Retinal pigment epithelial cell (primary cell): Measurements from ENCODE around the gene CLDN12.

ENCODE experiments used
- DNase-seq: peaks from one replicate; pipeline ENCODE4 v3.0.0-alpha.2; 2010; ENCODE audit warnings: low read depth
- H3K4me3 ChIP-seq: 2 replicates; pipeline ENCODE4 v1.5.1; 2011; ENCODE audit warnings: mild to moderate bottlenecking, low read length, control low read depth, moderate library complexity
- CTCF ChIP-seq: conservative IDR thresholded peaks from 2 replicates; pipeline ENCODE4 v1.5.1; 2011; ENCODE audit warnings: low read depth, low read length, control low read depth, inconsistent platforms

The CLDN12 gene

DNA sequence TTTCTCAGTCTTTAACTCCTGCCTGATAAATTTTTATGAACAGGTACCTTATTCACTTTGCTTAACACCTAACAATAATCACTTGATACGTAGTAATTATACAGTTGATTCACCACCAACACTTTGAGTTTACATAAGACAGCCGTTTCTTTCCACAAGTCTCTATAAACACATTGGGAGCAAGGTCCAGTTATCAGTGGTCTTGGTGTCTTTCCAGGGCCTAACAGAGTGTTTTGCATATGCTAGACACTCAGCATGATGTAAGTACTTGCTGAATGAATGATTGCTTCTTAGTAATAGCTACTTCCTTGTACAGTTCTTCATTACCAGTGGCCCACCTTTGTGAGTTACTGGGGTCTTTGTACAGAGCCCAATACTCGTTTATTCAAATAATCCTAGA is 6.4 kb downstream of the CLDN12 start:
- DNase-seq, result no peak
- H3K4me3 ChIP-seq, result no peak overlapping the region
- TF ChIP-seq CTCF, result no peak

- no peak overlapping the region for H3K4me3 ChIP-seq
- no peak for TF ChIP-seq CTCF
These were observed 8.2 kb downstream of the CLDN12 start for GRCh38 chr7:90411510-90411909.

GRCh38 chr7:90412458-90413184 is 9.4 kb downstream of the CLDN12 start:
- DNase-seq, result no peak
- no peak overlapping the region for H3K4me3 ChIP-seq

More at GRCh38 chr7:90411510-90411909, 8.2 kb downstream of the CLDN12 start:
- no peak for DNase-seq

GRCh38 chr7:90413185-90413528 is 9.9 kb downstream of the CLDN12 start:
- H3K4me3 ChIP-seq, result no peak overlapping the region
- no peak for TF ChIP-seq CTCF
- no peak for DNase-seq

More at GRCh38 chr7:90412458-90413184, 9.4 kb downstream of the CLDN12 start:
- TF ChIP-seq CTCF, result peak; percentile 43

DNA sequence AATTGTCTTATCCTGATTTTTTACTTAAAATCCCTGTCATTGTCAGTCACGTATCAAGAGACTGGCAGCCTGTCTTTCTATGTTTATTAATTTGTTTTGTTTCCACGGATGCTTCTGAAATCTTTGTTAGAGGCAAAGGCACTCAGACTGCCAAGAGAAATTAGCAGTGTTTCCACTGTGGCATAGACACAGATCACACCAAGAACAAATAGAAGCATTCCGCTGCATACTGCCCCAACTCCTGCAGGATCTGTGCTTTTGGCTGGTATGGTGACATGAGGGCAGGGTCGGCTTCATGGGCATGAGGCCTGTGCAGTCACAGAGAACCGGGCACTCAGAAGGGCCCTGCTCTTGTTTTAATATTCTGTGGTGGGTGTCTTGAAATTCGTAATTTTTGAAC is 18.4 kb downstream of the CLDN12 start:
- no peak for DNase-seq
- H3K4me3 ChIP-seq, result no peak overlapping the region
- no peak for TF ChIP-seq CTCF

DNA sequence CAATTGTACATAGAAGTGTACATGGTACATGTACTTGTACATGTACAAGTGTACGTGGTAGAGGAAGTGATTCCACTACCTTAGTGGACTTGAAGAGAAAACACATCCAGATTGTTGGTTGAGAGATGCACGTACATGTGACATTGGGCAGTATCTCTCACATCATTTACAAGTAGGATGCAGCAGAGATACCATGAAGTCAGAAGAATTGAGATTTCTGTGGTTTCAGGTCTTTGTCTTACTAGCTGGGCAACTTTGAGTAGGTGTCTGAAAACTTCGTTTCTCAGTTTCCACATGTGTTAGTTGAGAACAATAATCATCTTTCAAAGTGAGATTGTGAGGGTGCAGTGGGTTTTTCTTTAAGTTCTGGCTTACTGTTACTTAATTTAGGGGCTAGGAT is 21.5 kb downstream of the CLDN12 start:
- DNase-seq, result no peak
- no peak for TF ChIP-seq CTCF
- H3K4me3 ChIP-seq, result no peak overlapping the region

GRCh38 chr7:90425376-90425775 is 22.1 kb downstream of the CLDN12 start:
- no peak overlapping the region for H3K4me3 ChIP-seq
- no peak for DNase-seq

More at GRCh38 chr7:90425376-90425775, 22.1 kb downstream of the CLDN12 start:
- no peak for TF ChIP-seq CTCF
